SK-N-SH (cell line): ENCODE results near the gene HTT. TPM values are rescaled to one million over a fixed set of nuclear protein-coding genes. Genes with fewer than 3 reads are reported as not detected.

Source experiments
- CTCF ChIA-PET: fragments of 300-600, 350-600 bp; formaldehyde crosslinking; extraction: SDS; loops from one replicate; lab custom pipeline; 2021; lab: Yijun Ruan, JAX
- POLR2A ChIA-PET: fragments of 350-600 bp; sonication (Branson Sonifier 250); formaldehyde crosslinking; extraction: SDS; loops from one replicate; lab custom pipeline; 2020; ENCODE audit warnings: antibody characterized with exemption, inconsistent platforms; lab: Yijun Ruan, JAX
- DNase-seq: peaks from one replicate; pipeline ENCODE4 v3.0.0; 2012
- H2AFZ ChIP-seq: fragments of 200-600 bp; sonication (generic); 2 replicates; pipeline ENCODE4 v1.8.1; 2016; ENCODE audit warnings: antibody characterized with exemption, mild to moderate bottlenecking, low read depth
- H3F3A ChIP-seq: fragments of 200-600 bp; sonication (generic); replicated peaks from 2 replicates; pipeline ENCODE3; 2016; ENCODE audit warnings: antibody characterized with exemption, mild to moderate bottlenecking; ENCODE audit not compliant: insufficient read depth
- H3K27ac ChIP-seq, 2 experiments: fragments of 200-500 bp in 1 of 2; fragments of 200-600 bp in 1 of 2; sonication (Bioruptor generic) in 1 of 2; sonication (generic), shearing (Covaris generic) in 1 of 2; 2 replicates each; pipeline versions ENCODE4 v1.5.1 to v1.6.1; 2014 to 2016; ENCODE audit warnings: low read depth in 2 of 2, inconsistent platforms in 1 of 2, low read length in 1 of 2, mild to moderate bottlenecking in 1 of 2, mixed read lengths in 1 of 2
- H3K27me3 ChIP-seq: fragments of 200-600 bp; sonication (generic), shearing (Covaris generic); 2 replicates; pipeline ENCODE4 v1.6.1; 2016; ENCODE audit warnings: mixed run types; ENCODE audit not compliant: insufficient read depth
- H3K36me3 ChIP-seq, 2 experiments: fragments of 200-500 bp in 1 of 2; fragments of 200-600 bp in 1 of 2; sonication (Bioruptor generic) in 1 of 2; sonication (generic) in 1 of 2; replicated peaks in 1 of 2; 2 replicates each; pipeline versions ENCODE3 to v1.5.1; 2014 to 2016; ENCODE audit warnings: low read length in 1 of 2, mild to moderate bottlenecking in 1 of 2; ENCODE audit not compliant: insufficient read depth in 2 of 2, control insufficient read depth in 1 of 2
- H3K4me1 ChIP-seq, 2 experiments: fragments of 200-500 bp in 1 of 2; fragments of 200-600 bp in 1 of 2; sonication (Bioruptor generic) in 1 of 2; sonication (generic), shearing (Covaris generic) in 1 of 2; 2 replicates each; pipeline versions ENCODE4 v1.5.1 to v1.6.1; 2014 to 2016; ENCODE audit warnings: low read depth in 1 of 2, low read length in 1 of 2, mixed run types in 1 of 2; ENCODE audit not compliant: insufficient read depth in 2 of 2, control insufficient read depth in 1 of 2
- H3K4me2 ChIP-seq: fragments of 200-600 bp; sonication (generic), shearing (Covaris generic); 2 replicates; pipeline ENCODE4 v1.6.1; 2017; ENCODE audit warnings: mixed run types
- H3K4me3 ChIP-seq, 2 experiments: fragments of 200-500 bp in 1 of 2; fragments of 200-600 bp in 1 of 2; sonication (Bioruptor generic) in 1 of 2; sonication (generic), shearing (Covaris generic) in 1 of 2; 2 replicates each; pipeline versions ENCODE4 v1.5.1 to v1.8.1; 2014 to 2016; ENCODE audit warnings: low read depth in 2 of 2, inconsistent platforms in 1 of 2, low read length in 1 of 2, mild to moderate bottlenecking in 1 of 2, mixed read lengths in 1 of 2, moderate library complexity in 1 of 2
- H3K79me2 ChIP-seq: fragments of 200-600 bp; sonication (generic); 2 replicates; pipeline ENCODE4 v1.8.1; 2017; ENCODE audit warnings: mild to moderate bottlenecking; ENCODE audit not compliant: insufficient read depth
- H3K9ac ChIP-seq: fragments of 200-600 bp; sonication (generic); 2 replicates; pipeline ENCODE4 v1.6.1; 2017; ENCODE audit warnings: mixed run types
- H3K9me2 ChIP-seq: fragments of 200-600 bp; sonication (generic); 2 replicates; pipeline ENCODE4 v1.6.1; 2017; ENCODE audit warnings: mixed run types
- H3K9me3 ChIP-seq: fragments of 200-600 bp; sonication (generic); 2 replicates; pipeline ENCODE4 v1.6.1; 2017; ENCODE audit warnings: mixed run types, mild to moderate bottlenecking, moderate library complexity
- H4K20me1 ChIP-seq: fragments of 200-600 bp; sonication (generic); 2 replicates; pipeline ENCODE4 v1.6.1; 2017; ENCODE audit warnings: mild to moderate bottlenecking, mixed run types; ENCODE audit not compliant: insufficient read depth
- CHD2 ChIP-seq: fragments of 150-350 bp; IDR thresholded peaks from 2 replicates; pipeline ENCODE4 v1.6.1; 2018; ENCODE audit warnings: low read length; ENCODE audit not compliant: partially characterized antibody
- EP300 ChIP-seq, 2 experiments: IDR thresholded peaks; 2 replicates each; pipeline versions ENCODE4 v1.4.0 to v1.6.1; 2012; ENCODE audit warnings: borderline replicate concordance in 1 of 2, low read depth in 1 of 2, low read length in 1 of 2
- GABPA ChIP-seq: IDR thresholded peaks from 2 replicates; pipeline ENCODE4 v1.4.0; 2012; ENCODE audit warnings: low read depth, mild to moderate bottlenecking
- JUND ChIP-seq: IDR thresholded peaks from 2 replicates; pipeline ENCODE4 v1.4.0; 2012
- MEF2A ChIP-seq: IDR thresholded peaks from 2 replicates; pipeline ENCODE4 v1.4.0; 2012; ENCODE audit warnings: low read depth, borderline replicate concordance
- NFIC ChIP-seq: IDR thresholded peaks from 2 replicates; pipeline ENCODE4 v1.4.0; 2012; ENCODE audit warnings: borderline replicate concordance
- RCOR1 ChIP-seq: fragments of 150-350 bp; IDR thresholded peaks from 2 replicates; pipeline ENCODE4 v1.6.1; 2017; ENCODE audit warnings: antibody characterized with exemption, low read length
- REST ChIP-seq: IDR thresholded peaks from 2 replicates; pipeline ENCODE4 v1.6.1; 2012; ENCODE audit warnings: mild to moderate bottlenecking, low read depth, low read length, moderate library complexity
- YY1 ChIP-seq: IDR thresholded peaks from 2 replicates; pipeline ENCODE4 v1.4.0; 2012; ENCODE audit warnings: low read depth, mild to moderate bottlenecking
- WGBS: methylation state at CpG from one replicate; pipeline ENCODE4 v1.1.6; 2017; ENCODE audit warnings: low lambda C conversion rate; 5-methylcytosine and 5-hydroxymethylcytosine counted together
- polyA plus RNA-seq, 3 experiments: library from polyadenylated mRNA; depleted of rRNA; stranded (reverse); fragments of >200 nt; gene quantifications; 2 replicates each; pipeline ENCODE4 v1.2.3, GENCODE V29; 2012
- TF ChIP-seq, protein P1 (sequence below): IDR thresholded peaks from 2 replicates; pipeline ENCODE4; 2012
- TF ChIP-seq, protein P2 (sequence below): fragments of 150-350 bp; IDR thresholded peaks from 2 replicates; pipeline ENCODE4 v1.6.1; 2017; ENCODE audit warnings: antibody characterized with exemption, low read length, low read depth, borderline replicate concordance
- TF ChIP-seq, protein P3 (sequence below): fragments of 150-350 bp; IDR thresholded peaks from 2 replicates; pipeline ENCODE4 v1.6.1; 2016; ENCODE audit warnings: mild to moderate bottlenecking, low read depth, low read length

HTT gene
- polyA plus RNA-seq, 1 of the 3 experiments (the other 2 are of a cell fraction): 11.3 TPM

DNA sequence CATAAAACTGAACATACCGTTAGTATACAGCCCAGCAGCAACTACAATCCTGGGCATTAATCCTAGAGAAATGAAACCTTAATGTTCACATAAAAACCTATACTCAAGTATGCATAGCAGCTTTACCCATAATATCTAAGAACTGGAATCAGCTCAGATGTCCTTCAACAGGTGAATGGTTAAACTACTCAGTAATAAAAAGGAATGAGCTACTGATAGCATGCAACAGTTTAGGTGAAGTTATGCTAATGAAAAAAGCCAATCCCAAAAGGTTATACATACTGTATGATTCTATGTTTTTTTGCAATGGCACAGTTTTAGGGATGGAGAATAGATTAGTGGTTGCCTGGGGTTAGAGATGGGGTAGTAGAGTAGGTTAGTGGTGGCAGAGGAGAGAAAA, 9.3 kb downstream of the HTT start:
- Histone ChIP-seq H3K27me3 (no peaks in the 10 kb centered on the region), H4K20me1 (peaks cover 76% of the 10 kb centered on the region), H3K36me3 (peaks cover 6% of the 10 kb centered on the region in 2 experiments), H3K9me2 (no peaks in the 10 kb centered on the region), H2AFZ (no peak overlapping the region), H3F3A (peaks cover 4% of the 10 kb centered on the region), H3K79me2 (peaks cover 99% of the 10 kb centered on the region), H3K27ac (no peak overlapping the region), H3K9ac (no peak overlapping the region), H3K4me3 (no peak overlapping the region), H3K4me1 (no peaks in the 10 kb centered on the region), H3K9me3 (no peaks in the 10 kb centered on the region), H3K4me2 (no peak overlapping the region)
- WGBS: 15% methylated on average over 1 of the region's 1 CpG
- CTCF ChIA-PET: interaction anchor here (0.8 to 2.4 kb wide), 2 partner anchors 22 to 24 kb away, joined by 3 to 11 read pairs; no protein-coding TSS in a partner anchor
- TF ChIP-seq MEF2A (no peak), CHD2 (no peak), GABPA (no peak), YY1 (no peak), RCOR1 (no peak), REST (no peak), JUND (no peak), EP300 (IDR thresholded peaks at IDR 0.05; ENCODE audit: borderline replicate concordance in 1 of 2, low read depth in 1 of 2, low read length in 1 of 2) (no peak), NFIC (no peak)
- TF ChIP-seq, protein P1, sequence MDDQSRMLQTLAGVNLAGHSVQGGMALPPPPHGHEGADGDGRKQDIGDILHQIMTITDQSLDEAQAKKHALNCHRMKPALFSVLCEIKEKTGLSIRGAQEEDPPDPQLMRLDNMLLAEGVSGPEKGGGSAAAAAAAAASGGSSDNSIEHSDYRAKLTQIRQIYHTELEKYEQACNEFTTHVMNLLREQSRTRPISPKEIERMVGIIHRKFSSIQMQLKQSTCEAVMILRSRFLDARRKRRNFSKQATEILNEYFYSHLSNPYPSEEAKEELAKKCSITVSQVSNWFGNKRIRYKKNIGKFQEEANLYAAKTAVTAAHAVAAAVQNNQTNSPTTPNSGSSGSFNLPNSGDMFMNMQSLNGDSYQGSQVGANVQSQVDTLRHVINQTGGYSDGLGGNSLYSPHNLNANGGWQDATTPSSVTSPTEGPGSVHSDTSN: no peak
- TF ChIP-seq, protein P2, sequence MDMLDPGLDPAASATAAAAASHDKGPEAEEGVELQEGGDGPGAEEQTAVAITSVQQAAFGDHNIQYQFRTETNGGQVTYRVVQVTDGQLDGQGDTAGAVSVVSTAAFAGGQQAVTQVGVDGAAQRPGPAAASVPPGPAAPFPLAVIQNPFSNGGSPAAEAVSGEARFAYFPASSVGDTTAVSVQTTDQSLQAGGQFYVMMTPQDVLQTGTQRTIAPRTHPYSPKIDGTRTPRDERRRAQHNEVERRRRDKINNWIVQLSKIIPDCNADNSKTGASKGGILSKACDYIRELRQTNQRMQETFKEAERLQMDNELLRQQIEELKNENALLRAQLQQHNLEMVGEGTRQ: no peak
- TF ChIP-seq, protein P3, sequence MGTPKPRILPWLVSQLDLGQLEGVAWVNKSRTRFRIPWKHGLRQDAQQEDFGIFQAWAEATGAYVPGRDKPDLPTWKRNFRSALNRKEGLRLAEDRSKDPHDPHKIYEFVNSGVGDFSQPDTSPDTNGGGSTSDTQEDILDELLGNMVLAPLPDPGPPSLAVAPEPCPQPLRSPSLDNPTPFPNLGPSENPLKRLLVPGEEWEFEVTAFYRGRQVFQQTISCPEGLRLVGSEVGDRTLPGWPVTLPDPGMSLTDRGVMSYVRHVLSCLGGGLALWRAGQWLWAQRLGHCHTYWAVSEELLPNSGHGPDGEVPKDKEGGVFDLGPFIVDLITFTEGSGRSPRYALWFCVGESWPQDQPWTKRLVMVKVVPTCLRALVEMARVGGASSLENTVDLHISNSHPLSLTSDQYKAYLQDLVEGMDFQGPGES: no peak
- POLR2A ChIA-PET: no interaction called here
- DNase-seq: no peak
